GM19193 (cell line): ENCODE measurements around the gene ADISSP.

ENCODE experiments used
- POLR2A ChIP-seq: IDR thresholded peaks from 4 replicates; pipeline ENCODE4 v1.6.1; 2011; ENCODE audit not compliant: insufficient read depth, insufficient read length; ENCODE audit errors: extremely low read depth

The ADISSP gene

DNA sequence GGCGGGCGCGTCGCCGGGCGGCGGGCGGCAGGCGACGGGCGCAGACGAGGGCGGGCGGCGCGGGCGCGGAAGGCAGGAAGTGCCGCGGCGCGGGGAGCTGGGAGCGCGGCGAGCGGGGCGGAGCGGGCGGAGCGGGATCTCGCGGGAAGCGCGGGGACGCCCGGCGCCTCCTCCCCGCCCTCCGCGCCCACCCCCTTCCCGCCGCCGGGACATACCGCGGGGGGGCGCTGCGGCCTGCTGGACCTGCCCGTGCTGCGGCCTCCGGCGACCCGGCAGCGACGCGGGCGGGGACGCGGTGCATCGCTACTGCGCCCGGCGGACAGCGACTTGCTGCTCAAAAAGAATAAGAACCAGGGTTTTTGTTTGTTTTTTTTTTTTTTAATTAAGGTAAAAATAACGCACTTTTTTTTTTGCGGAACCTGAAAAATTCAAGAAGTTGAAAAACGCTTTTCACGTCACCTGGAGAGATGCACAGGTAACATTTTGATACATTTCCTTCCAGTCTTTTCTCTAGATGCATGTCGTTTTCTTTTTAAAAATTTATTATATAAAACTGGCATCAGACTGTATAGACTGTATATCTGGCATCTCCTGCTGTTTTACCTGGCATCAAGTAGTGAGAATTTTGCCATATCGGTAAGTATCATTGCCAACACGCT, 19.2 kb upstream of the ADISSP start, which contains the start of gene CENPB:
CENPB (minus strand) TSS at position 76 of the 659 bp plus-strand sequence. CDS start 257 bp downstream, outside the sequence.
- peak; percentile 28 for TF ChIP-seq POLR2A

DNA sequence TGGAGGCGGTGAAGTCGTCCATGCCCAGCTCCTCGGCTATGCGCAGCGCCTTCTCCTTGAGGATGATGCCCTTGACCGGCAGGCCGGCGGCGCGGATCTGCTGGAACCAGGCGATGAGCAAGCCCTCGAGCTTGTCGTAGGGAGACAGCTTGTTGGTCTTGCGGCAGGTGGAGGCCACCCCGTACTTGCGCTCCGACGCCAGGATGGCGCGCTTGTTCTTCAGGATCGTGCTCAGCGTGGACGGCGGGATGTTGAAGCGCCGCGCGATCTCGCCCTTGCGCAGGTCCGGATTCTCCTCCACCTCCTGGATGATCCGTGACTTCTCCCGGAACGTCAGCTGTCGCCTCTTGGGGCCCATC, 18.6 kb upstream of the ADISSP start:
- peak; percentile 8 for TF ChIP-seq POLR2A

GRCh38 chr20:3785240-3786125, 17.9 kb upstream of the ADISSP start:
- TF ChIP-seq POLR2A = no peak

- no peak for TF ChIP-seq POLR2A
These were observed 17.3 kb upstream of the ADISSP start for GRCh38 chr20:3784863-3785239.

DNA sequence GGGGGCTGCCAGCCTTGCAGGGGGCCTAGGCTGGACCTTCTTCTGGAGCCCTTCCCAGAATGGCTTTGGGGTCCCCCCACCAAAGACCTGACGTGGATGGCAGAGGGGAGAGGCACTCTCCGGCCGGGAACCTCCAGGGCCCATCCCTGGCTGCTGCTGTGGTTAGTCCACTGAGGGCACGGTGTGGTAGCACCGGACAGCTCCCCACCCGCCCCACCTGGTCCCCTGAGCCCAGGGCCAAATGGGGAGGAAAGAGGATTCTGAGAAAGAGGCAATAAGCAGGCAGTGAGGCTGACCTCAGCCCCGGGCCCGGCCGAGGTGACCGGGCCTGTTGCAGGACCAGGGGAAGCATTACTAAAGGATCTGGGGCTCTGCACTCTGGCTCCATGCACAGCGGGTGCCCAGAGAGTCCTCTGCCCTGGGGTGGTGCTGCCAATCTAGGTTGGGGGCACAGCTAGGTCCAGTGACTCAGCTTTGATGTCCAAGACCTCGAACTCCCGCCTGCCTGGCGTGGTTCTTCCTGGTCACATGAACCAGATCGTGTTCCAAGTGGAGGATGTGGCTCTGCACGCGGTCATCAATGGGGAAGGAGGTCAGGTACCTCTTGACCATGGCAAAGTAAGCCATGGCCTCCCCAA, 16.8 kb upstream of the ADISSP start:
- TF ChIP-seq POLR2A = no peak

- no peak for TF ChIP-seq POLR2A
These were observed 16.1 kb upstream of the ADISSP start for GRCh38 chr20:3783511-3784195.

DNA sequence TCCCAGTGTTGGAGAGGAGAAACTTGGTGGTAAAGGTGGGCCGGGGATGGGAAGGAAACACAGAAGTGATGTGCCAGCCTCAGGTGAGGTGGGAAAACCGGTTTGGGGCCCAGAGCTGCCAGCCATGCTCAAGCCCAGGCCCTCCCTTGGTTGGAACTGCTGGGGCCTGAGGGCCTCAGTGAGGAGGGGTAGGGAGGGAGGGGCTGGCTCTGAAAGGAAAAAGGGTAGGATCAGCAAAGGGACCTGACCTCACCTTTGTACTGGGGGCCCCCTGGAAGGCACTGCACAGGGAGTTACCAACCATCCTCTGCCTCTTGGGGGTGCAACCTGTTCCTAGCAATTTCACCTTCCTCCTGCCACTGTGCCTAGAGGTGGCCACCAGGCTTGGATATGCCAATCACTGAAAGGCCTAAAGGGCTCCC, 15.5 kb upstream of the ADISSP start:
- no peak for TF ChIP-seq POLR2A

DNA sequence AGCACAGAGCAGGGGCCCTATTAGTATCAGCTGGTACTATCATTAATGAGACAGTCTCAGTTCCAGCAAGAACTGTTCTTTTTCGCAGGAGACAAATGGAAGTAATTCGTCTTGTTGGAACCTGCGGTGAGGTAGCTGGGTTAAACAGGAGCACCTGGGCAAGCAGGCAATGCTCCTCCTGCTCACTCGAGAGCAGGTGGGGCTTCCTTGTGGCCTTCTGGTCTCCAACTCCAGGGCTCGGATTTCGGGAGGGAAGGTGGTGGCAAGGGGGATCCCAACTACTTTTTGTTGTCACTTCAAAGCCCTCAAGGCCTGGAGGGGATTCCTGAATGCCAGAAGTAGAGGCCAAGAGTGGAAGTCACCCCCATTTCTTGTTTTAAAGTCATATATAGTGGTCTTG, 15.0 kb upstream of the ADISSP start:
- TF ChIP-seq POLR2A = no peak

DNA sequence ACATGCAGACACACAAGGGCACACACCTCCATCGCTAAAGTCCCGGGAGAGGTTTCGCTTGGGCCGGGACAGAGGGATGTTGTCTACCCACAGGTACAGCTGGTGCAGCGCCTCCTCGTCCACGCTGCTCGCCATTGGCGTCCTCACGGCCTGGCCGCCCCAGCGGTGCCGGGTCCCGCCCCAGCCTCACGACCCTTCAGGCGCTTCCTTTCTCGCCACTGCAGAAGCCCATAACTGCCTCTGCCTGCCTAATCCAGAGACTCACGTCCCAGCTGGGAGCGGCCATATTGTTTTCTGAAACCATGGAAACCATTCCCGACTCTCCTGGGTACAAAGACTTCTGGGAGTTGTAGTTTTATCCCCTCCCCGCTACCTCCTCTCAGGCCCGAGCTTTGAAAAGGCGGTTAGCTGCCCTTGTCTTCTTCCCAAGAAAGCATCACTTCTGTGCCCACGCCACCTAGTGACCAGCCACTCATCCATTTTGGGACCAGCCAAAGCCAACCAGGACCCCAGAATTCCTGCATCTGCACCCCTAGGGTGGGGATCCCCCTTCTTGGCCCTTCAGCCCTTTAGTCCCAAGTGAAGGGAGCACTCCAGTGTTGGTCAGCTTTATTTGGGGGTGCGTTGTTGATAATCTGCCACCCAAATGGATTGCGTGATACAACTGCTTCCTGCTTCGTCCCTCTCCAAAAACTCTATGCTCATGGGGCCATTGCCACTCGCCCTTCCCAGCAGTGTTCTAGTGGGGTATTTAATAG, 13.8 kb upstream of the ADISSP start, which contains the start of gene SPEF1:
SPEF1 (minus strand) TSS at position 296 of the 758 bp plus-strand sequence; CDS start at position 135, 161 bp downstream.
- peak; percentile 13 for TF ChIP-seq POLR2A

GRCh38 chr20:3778976-3779375, 11.4 kb upstream of the ADISSP start:
- TF ChIP-seq POLR2A = no peak

- TF ChIP-seq POLR2A = no peak
These were observed 10.4 kb upstream of the ADISSP start for GRCh38 chr20:3777716-3778629.

DNA sequence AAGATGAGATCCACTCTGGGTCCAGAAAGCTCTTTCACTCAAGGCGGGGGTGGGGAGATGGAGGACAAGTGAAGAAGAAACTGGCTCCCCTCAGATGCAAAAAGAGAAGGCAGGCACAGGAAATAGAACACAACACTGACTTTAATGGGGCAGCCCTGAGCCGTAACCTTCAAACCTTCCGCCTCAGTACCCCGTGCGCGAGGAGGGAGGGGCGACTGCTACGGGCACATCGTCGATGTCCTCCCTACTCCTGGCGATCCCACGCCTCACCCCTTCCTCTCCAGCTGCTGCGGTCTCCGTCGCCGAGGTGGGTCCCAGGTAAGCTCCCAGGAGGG, 9.8 kb upstream of the ADISSP start:
- TF ChIP-seq POLR2A = no peak

GRCh38 chr20:3775457-3776108, 8.0 kb upstream of the ADISSP start:
- TF ChIP-seq POLR2A = no peak
